GM21390 (cell line): ENCODE data around the gene IFRD1.
"Not testable (repeated sequence)": the region's sequence is repeated elsewhere in the genome, so short reads cannot be mapped to it uniquely, and the experiment has no call there.

Experiments used
- ATAC-seq: cut with Tn5 transposase; IDR thresholded peaks from one replicate; pipeline ENCODE4 v1.9.1; 2021; ENCODE audit not compliant: unreplicated experiment

The IFRD1 gene

GRCh38 chr7:112442210-112442609 lies 8.1 kb upstream of the IFRD1 start:
- no peak for ATAC-seq

GRCh38 chr7:112444505-112444904 lies 5.8 kb upstream of the IFRD1 start:
- ATAC-seq: no peak

GRCh38 chr7:112446431-112446830 lies 3.8 kb upstream of the IFRD1 start:
- no peak for ATAC-seq

GRCh38 chr7:112447406-112447805 lies 2.9 kb upstream of the IFRD1 start:
- ATAC-seq: no peak

GRCh38 chr7:112448381-112448780 lies 1.9 kb upstream of the IFRD1 start:
- ATAC-seq: no peak

GRCh38 chr7:112448891-112449290 lies 1.4 kb upstream of the IFRD1 start:
- no peak for ATAC-seq

- ATAC-seq: no peak
These were observed 907 bp upstream of the IFRD1 start for GRCh38 chr7:112449353-112449752.

GRCh38 chr7:112450807-112451761 lies 824 bp downstream of the IFRD1 start:
- ATAC-seq: peak; percentile 82

GRCh38 chr7:112452102-112452888 lies 2.0 kb downstream of the IFRD1 start:
- ATAC-seq: no peak

- ATAC-seq: no peak
These were observed 3.4 kb downstream of the IFRD1 start for GRCh38 chr7:112453505-112454171.

- ATAC-seq: not testable (repeated sequence)
These were observed 3.9 kb downstream of the IFRD1 start for GRCh38 chr7:112454191-112454590.

- ATAC-seq: no peak
These were observed 9.4 kb downstream of the IFRD1 start for GRCh38 chr7:112459645-112460044.

GRCh38 chr7:112462236-112462635 lies 12.0 kb downstream of the IFRD1 start:
- ATAC-seq: no peak

GRCh38 chr7:112467867-112468266 lies 17.6 kb downstream of the IFRD1 start:
- no peak for ATAC-seq

GRCh38 chr7:112470194-112470593 lies 19.9 kb downstream of the IFRD1 start:
- no peak for ATAC-seq

GRCh38 chr7:112476390-112477052 lies 26.3 kb downstream of the IFRD1 start:
- ATAC-seq: no peak

- ATAC-seq: no peak
These were observed 31.0 kb downstream of the IFRD1 start for GRCh38 chr7:112481121-112481736.

GRCh38 chr7:112481833-112482670 lies 31.8 kb downstream of the IFRD1 start:
- no peak for ATAC-seq

- no peak for ATAC-seq
These were observed 34.5 kb downstream of the IFRD1 start for GRCh38 chr7:112484671-112485167.
